T-helper 9 cell (primary cell): ENCODE data around the gene STAP2.

ENCODE experiments used
- DNase-seq: peaks from one replicate; pipeline ENCODE4 v3.0.0-alpha.2; 2020

The STAP2 gene

DNA sequence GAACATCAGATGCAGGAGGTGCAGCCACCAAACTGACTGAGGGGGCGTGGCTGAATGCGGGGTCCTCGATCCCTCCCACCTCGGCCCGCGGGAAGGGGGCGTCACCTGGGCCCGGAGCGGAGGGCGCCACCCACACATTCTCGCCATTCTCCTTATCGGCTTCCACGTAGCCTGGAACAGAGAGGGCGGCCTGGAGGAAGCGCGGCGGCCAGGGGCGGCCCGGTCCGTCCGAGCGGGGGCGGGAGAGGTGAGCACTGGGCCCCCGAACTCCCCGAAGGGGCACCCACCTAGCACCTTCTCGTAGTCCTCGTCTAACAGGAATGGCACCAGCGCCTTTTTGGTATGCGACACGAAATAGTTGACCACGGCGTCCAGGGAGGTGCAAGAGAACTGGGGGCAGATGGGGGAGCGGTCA, 11.8 kb downstream of the STAP2 start:
- DNase-seq = no peak

DNA sequence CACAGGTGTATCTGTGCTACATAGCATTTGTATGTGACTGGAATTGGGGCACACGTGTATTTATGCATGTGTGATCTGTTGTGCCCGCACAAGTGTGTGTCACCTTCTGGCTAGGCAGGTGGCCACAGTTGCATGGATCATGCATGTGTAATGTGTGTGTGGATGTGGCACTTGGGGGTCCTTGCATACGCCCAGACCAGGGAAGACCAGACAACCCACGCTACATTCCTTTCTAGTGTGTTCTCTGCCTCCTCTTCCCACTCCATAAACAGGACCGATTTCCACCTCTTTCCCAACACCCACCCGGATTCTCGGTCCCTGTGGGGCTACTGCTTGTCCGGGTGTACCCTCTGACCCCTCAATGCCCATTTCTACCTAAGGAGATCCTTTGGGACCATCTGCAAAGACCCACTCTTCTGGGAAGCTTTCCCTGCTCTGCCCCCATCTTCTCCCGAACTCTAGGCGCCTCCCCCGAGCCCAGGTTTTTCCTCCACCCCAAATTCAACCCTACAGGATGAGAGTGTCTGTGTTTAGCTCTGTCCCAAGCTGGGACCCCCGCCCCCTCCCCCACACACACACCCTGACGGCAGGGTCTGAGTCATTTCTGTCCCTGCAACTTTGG, 12.3 kb downstream of the STAP2 start:
- DNase-seq = no peak

DNA sequence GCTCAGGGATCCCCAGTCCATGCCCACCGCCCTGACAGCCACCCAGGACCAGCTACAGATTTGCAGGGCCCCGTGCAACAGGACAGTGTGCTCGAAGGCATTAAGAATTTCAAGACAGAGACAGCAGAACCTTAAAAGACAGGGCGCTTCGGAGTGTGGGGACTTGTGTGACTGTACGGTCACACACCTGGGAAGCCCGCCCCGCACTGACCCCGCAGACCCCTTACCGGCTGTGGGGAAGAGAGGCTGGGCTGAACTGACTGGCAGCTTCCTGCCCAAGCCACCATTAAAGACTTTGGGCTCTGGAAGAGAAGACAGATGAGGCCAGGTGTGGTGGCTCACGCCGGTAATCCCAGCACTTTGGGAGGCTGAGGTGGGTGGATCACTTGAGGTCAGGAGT, 14.4 kb downstream of the STAP2 start:
- no peak for DNase-seq

DNA sequence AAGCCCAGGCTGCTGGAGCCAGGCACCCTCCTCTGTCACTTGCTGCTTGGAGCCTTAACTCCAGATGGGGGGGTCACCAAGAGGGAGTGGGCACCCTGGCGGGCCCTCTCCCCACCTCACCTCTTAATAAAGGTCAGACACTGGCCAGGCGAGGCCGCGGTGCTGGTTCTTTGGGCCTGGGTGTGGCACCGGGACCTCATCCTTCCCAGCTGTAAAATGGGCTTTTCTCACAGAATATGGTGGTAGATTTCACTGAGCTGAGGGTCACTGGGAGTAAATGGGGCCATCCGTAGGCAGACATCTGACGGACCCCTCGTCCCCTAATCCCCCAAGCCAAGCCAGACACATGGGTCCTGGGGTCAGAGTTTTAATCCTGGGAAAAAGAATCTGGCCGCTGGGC, 14.9 kb downstream of the STAP2 start:
- DNase-seq = no peak

DNA sequence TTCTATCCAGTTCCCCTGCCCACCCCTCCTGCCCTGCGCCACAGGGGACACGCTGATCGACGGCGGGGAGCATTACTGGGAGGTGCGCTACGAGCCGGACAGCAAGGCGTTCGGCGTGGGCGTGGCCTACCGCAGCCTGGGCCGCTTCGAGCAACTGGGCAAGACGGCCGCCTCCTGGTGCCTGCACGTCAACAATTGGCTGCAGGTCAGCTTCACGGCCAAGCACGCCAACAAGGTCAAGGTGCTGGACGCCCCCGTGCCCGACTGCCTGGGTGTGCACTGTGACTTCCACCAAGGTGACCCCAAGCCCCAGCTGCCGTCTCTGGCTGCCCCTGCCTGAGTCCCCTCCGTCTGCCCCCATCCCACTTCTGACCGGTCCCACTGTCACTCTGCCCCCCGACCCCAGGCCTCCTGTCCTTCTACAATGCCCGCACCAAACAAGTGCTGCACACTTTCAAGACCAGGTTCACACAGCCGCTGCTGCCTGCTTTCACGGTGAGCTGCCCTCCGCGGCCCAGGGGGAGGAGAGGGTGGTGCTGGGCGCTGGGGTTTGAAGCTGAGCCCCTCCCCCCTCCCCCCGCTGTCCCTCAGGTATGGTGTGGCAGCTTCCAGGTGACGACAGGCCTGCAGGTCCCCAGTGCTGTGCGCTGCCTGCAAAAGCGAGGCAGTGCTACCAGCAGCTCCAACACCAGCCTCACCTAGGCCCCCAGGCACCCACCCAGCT, 15.5 kb downstream of the STAP2 start:
- no peak for DNase-seq

DNA sequence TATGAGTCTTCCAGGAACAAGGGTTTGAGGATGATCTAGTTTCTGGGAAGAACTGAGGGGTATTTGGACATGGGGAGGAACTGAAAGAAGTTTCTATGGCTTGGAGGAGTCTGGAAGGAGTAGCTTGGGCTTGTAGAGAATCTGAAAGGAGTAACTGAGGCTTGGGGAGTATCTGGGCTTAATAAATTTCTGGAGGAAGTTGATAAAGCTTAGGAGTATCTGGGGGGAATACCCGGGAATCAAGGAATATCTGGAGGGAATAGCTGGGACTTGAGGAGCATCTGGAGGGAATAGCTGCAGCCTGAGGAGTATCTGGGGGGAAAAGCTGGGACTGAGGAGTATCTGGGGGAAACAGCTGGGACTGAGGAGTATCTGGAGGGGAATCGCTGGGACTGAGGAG, 18.2 kb downstream of the STAP2 start:
- no peak for DNase-seq

DNA sequence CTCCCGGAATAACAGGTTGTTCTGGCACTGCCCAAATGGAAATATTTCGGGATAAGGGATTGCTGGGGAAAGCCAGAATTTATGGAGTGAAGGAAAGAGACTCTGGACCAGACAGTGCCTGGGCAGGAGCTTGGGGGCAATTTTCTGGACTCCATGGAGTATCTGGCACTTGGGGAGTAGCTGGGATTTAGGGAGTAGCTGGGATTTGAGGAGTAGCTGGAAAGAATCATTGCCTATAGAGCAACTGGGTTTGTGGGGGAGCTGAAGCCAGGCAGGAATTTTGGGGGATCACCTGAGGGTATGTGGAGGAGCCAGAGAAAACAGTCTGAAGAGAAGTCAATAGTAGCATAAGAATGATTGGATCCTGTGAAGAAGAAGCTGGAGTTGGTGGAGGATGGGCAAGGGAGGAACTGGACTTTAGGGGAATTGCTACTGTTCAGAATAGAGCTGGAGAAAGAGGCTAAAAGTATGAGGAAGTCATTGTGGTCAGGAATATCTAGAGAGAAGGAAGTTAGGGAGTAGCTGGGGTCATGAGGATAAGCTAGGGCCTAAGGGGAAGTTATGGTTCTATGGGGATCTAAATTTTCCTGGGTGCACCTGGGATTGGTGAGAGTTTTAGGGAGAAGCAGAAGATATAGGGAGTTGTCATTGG, 19.4 kb downstream of the STAP2 start:
- DNase-seq = no peak

DNA sequence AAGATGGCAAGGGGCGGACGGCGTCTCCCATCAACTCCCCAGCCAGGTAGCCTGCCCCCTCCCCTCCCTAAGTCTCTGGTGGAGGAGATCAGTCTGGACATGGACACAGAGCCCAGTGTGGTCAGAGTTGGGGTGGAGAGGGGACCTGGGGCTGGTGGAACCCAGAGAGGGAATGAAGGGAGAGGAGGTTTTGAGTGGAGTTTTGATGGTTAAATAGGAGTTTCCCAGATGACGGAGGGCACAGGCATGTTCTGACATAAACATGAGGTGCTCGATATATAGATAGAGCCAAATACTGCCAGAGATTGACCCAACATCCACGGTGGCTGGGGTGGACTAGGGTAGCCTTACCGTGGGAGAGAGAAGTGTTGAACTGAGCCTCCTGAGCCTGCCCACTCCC, 20.2 kb downstream of the STAP2 start:
- no peak for DNase-seq

DNA sequence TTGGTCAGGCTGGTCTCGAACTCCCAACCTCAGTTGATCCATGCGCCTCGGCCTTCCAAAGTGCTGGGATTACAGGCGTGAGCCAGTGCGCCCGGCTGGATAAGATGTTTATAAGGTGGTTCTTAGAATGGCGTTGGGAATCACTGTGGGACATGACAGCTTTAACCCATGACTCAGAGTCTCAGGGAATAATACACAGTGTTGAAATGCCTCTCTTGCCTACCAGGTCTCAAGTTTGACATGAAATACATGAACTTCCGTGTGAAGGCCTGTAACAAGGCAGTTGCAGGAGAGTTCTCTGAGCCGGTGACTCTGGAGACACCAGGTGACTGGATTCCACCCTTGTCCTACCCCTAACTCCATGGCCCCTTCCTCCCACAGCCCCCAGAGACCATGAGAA, 21.7 kb downstream of the STAP2 start:
- DNase-seq = no peak

DNA sequence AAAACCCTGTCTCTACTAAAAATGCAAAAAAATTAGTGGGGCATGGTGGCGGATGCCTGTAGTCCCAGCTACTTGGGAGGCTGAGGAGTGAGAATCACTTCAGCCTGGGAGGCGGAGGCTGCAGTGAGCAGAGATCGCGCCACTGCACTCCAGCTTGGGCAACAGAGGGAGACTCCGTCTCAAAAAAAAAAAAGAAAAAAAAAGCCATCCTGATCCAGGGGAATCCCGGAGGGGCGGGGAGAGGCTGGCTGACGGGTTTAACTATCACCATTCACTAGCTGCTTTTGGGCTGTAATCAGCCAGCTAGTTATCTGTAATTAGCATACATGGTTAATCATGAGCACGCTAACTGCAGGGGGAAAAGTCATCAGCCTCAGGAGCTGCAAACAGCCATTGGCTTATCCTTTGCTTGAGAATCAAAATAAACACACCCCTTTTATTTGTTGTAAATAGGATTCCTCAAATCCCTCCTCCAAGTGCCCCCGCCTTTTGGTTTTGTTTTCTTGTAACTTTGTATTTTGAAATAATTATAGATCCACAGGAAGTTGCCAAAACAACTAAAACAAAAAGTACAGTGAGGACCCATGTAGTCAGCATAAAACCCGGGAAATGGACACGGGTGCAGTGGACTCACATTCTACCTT, 24.7 kb downstream of the STAP2 start:
- no peak for DNase-seq

DNA sequence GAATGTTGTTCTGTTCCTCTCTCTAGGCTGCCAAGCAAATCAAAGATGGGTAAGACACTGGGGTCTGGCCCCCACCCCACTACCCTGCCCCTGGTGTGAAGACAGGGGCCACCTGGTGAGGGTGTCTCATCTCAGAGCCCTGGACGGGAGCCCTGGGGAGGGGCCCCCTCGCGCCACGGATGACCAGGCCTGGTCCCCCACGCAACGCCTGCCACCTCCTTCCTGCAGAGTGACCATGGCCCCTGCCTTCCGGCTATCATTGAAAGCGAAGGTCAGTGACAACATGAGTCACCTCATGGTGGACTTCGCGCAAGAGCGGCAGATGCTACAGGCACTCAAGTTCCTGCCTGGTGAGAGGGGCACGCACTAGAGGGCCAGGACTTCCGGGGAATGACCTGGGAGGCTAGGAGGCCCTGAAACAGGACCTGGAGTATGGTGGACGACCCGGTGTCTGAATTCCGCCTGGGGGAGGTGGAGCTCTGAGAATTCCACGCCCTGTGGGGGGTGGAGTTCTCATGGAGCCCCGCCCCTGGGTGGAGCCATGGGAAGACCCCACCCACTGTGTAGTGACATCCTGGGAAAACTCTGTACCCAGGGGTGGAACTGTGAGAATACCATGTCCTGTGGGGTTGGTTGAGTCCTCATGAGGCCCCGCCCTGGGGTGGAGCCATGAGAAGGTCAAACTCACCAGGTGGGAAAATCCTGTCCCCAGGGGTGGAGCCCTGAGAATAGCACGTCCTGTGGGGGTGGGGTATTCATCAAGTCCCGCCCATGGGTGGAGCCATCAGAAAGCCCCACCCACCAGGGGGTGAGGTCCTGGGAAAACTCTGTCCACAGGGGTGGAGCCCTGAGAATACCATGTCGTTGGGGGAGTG, 28.1 kb downstream of the STAP2 start:
- DNase-seq = no peak

DNA sequence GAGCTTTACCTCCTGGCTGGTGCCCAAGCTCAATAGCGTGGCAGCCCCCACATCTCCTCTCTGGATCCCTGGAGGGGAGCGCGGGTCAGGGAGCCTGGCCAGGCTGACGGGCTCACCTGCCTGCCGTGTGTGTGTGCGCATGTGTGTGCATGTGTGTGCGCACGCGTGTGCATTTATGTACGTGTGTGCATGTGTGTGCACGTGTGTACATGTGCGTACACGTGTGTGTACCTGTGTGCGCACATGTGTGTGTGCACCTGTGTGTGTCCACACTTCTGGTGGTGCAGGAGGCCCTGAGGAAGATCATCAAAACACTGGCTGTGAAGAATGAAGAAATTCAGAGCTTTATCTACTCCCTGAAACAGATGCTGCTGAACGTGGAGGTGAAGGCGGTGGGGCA, 33.0 kb downstream of the STAP2 start:
- no peak for DNase-seq

DNA sequence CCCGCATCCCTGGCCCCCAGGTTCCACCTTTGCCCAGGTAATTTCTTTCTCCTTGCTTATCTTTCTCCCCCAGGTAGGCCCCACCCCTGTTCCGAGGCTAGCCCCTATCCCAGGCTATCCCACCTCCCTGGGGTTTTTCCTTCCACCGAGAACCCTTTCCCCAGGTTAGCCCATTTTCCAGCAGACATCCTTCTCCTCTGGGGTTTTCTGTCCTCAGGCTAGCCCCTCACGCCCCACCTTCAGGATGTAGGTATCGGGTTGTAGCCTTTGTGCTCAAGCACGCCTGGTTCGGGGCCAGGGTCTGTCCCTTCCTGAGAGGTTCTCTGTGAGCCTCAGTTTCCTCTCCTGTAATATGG, 33.4 kb downstream of the STAP2 start:
- no peak for DNase-seq

DNA sequence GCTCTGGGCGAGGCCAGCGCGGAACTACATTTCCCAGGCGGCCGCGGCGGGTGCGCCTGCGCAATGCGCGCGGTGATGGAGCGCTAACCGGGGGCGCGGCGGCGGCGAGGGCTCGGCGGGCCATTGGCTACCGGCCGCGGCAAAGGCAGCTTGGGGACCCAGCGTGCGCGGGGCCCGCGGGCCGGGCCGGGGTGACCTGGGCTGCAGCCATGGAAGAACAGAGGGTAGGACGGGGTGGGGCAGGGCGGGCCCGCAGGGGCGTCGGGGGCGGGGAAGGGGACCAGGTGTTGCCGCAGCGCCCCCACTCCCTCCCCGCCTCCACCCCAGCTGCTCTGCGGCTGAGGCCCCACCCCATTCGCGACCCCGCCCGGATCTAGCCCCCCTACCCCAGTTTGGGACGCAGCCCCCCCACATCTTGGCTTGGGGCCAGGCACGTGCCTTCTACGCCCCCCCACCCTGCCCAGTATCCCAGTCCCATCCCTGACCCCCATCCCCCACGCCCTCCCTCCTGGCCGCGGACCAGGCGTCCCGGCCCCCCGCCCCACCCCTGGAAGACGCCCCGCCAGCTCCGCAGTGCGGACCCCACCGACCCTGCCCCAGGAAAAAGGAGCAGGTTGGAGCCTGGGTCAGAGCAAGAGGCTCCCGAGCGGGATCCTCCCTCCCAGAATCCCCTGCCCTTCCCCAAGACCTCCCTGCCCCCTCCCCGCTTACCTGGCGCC, 33.9 kb downstream of the STAP2 start, which contains the start of gene FSD1:
Gene FSD1, plus strand, starts transcription at position 61 of the 719 bp plus-strand sequence. Its CDS starts 149 bp downstream, at position 210.
- peak; percentile 21 for DNase-seq

DNA sequence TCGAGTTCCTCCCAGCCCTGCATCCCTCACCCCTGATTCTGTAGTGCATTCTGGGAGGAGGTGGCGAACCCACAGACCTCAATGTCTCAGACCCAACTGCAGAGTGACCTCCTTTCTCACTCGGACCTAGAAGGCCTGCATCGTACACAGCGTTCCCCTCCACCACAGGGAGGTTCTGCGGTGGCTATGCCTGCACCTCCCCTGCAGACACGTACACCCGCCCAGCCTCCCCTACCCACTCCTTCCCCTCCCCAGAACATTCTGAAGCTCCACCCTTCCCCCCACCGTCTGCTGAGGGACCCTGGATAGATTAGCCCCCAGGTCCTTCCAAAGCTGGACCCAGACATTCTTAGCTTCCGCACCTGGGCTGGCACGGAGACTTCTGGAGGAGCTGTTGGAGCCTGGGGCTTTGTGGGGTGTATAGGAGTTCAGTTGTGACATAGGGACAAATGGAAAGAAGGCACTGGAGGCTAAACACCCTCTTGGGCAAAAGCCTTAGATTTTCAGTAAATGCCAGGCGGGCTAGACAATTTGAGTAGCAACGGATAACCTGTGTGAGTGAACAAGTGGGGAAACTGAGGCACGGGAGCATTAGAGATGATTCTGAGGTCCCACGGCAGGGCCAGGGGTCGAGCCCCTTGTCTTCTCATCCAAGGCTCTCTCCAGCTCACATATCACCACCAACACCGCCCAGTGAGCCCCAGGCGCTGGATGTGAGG, 34.6 kb downstream of the STAP2 start:
- no peak for DNase-seq

DNA sequence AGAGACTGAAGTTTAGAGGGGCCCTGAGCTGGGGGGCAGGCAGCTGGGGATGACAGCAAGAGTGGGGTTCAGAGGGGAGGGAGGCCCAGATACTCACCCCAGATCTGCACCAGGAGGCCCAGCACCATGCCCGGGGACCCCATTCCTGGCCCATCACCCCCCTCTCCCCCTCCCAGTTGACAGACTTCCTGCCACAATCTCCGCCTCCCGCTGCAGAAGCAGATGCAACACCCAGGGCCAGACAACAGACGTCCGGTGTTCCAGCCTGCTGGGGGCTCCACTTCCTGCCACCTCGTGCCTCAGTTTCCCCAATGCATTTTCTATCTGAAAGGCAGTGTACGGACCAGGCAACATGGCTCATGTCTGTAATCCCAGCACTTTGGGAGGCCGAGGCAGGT, 36.4 kb downstream of the STAP2 start, which contains the start of gene TMIGD2:
Gene TMIGD2, minus strand, starts transcription at position 147 of the 398 bp plus-strand sequence. Its CDS starts 4 bp downstream, at position 143.
- no peak for DNase-seq

DNA sequence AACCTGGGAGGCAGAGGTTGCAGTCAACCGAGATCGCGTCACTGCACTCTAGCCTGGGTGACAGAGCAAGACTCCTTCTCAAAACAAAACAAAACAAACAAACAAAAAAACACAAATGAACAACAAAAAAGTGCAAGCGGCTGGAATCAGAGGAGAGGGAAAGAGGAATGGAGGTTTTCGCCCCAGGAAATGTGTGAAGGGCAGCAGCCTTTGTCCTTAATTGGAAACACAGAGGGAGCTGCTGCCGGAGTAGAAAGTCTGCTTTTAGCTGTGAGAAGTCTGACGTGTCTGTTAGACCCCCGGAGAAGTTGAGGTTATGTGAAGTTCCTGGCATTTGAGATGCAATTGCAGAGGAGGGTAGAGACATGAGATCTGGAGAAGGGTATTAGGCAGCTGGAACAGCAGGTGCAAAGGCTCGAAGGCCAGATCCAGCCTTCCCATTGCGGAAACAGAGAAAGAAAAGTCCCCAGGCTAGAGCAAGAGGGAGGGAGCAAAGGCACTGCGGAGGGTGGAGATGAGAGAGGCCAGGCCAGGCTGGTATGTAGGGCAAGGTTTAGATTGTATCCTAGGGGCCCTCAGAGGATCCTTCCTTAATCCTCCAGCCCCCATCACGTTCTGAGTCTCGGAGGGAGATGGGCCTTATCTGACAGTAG, 36.9 kb downstream of the STAP2 start:
- DNase-seq = no peak

DNA sequence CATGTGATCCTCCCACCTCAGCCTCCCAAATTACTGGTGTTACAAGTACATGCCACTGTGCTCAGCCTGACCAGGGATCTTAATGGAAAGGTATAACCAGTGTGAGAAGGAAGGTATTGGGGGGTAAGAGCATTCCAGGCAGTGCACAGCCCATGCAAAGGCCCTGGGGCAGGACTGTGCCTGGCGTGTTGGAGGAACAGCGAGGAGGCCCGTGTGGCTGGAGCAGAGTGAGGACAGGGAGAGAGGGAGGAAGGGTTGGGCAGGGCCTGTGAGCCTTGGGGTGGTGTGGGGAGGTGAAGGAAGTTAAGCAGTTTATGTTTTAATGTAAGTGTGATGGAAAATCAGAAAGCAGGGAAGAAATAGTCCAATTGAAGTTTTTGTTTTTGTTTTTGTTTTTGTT, 38.0 kb downstream of the STAP2 start:
- no peak for DNase-seq

DNA sequence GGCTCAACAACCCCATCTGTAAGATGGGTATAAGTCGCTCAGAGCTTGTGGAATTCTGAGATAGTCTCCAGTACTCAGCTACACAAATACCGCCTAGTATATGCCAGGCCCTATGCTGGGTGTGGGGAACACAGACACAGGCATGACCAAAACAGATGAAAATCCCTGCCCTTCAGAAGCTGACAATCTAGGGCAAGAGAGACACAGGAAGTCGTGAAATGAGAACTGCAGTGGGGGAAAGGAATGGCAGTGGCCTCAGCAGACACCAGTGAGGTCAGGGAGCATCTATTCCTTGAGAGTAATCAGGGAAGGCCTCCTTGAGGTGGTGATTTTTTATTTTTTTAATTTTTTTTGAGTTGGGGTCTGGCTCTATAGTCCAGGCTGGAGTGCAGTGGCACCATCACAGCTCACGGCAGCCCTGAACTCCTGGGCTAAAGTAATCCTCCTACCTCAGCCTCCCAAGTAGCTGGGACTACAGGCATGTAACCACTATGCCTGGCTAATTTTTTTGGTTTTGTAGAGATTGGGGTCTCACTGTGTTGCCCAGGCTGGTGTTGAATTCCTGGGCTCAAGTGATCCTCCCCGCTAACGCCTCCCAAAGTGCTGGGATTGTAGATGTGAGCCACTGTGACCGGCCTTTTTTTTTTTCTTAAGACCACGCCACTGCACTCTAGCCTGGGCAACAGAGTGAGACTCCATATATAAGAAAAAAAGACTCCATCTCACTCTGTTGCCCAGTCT, 39.6 kb downstream of the STAP2 start:
- DNase-seq = no peak
